HG02884 (cell line): Measurements from ENCODE around the gene USP44.

Source experiments
- ATAC-seq: cut with Tn5 transposase; IDR thresholded peaks from one replicate; pipeline ENCODE4 v1.9.1; 2021; ENCODE audit warnings: mild to moderate bottlenecking, moderate library complexity; ENCODE audit not compliant: unreplicated experiment

USP44 gene

GRCh38 chr12:95548539-95549391, 2.5 kb downstream of the USP44 start:
- no peak for ATAC-seq

- no peak for ATAC-seq
Observed at GRCh38 chr12:95548056-95548538, 3.2 kb downstream of the USP44 start.

GRCh38 chr12:95547522-95548055, 3.7 kb downstream of the USP44 start:
- ATAC-seq = no peak

- ATAC-seq = no peak
Observed at GRCh38 chr12:95546491-95546813, 4.8 kb downstream of the USP44 start.

- no peak for ATAC-seq
Observed at GRCh38 chr12:95545731-95546490, 5.4 kb downstream of the USP44 start.

GRCh38 chr12:95545303-95545702, 6.0 kb downstream of the USP44 start:
- ATAC-seq = no peak

- ATAC-seq = no peak
Observed at GRCh38 chr12:95544756-95545155, 6.5 kb downstream of the USP44 start.

GRCh38 chr12:95543305-95543704, 8.0 kb downstream of the USP44 start:
- ATAC-seq = no peak

- ATAC-seq = no peak
Observed at GRCh38 chr12:95541436-95541835, 9.8 kb downstream of the USP44 start.

GRCh38 chr12:95538656-95539055, 12.6 kb downstream of the USP44 start:
- ATAC-seq = no peak

GRCh38 chr12:95538006-95538405, 13.3 kb downstream of the USP44 start:
- no peak for ATAC-seq

GRCh38 chr12:95533985-95534384, 17.3 kb downstream of the USP44 start:
- no peak for ATAC-seq

GRCh38 chr12:95532851-95533250, 18.4 kb downstream of the USP44 start:
- no peak for ATAC-seq

GRCh38 chr12:95529693-95530225, 21.5 kb downstream of the USP44 start:
- ATAC-seq = no peak

GRCh38 chr12:95528431-95528830, 22.8 kb downstream of the USP44 start:
- no peak for ATAC-seq

GRCh38 chr12:95522692-95523091, 28.6 kb downstream of the USP44 start:
- no peak for ATAC-seq

GRCh38 chr12:95520816-95521215, 30.5 kb downstream of the USP44 start:
- ATAC-seq = no peak

GRCh38 chr12:95518944-95519343, 32.3 kb downstream of the USP44 start:
- ATAC-seq = no peak

- ATAC-seq = no peak
Observed at GRCh38 chr12:95517246-95517645, 34.0 kb downstream of the USP44 start.

- no peak for ATAC-seq
Observed at GRCh38 chr12:95516757-95517156, 34.5 kb downstream of the USP44 start.

- no peak for ATAC-seq
Observed at GRCh38 chr12:95515197-95515596, 36.1 kb downstream of the USP44 start.

- ATAC-seq = no peak
Observed at GRCh38 chr12:95513599-95513998, 37.7 kb downstream of the USP44 start.
